SK-N-SH treated with all-trans-retinoic acid at 6 μM for 48 hours (cell line): Measurements from ENCODE around the gene CLCA1.

Experiments
- ATAC-seq: fragments of 200-7000 bp; cut with Tn5 transposase; 3 replicates; pipeline ENCODE4 v1.9.1; 2020; ENCODE audit warnings: mild to moderate bottlenecking, moderate library complexity
- BACH2 ChIP-seq: fragments of 250-450 bp; sonication (Bioruptor Pico); IDR thresholded peaks from 2 replicates; pipeline ENCODE4 v1.9.0; 2021; ENCODE audit warnings: mild to moderate bottlenecking, borderline replicate concordance
- CREB5 ChIP-seq: fragments of 250-450 bp; sonication (Bioruptor Pico); IDR thresholded peaks from 2 replicates; pipeline ENCODE4 v1.5.1; 2020; ENCODE audit warnings: low read depth, mild to moderate bottlenecking, moderate library complexity
- CSDC2 ChIP-seq: fragments of 250-450 bp; sonication (Bioruptor Pico); IDR thresholded peaks from 2 replicates; pipeline ENCODE4 v1.5.0; 2020; ENCODE audit warnings: mild to moderate bottlenecking, moderate library complexity
- ESRRG ChIP-seq: fragments of 250-450 bp; sonication (Bioruptor Pico); IDR thresholded peaks from 2 replicates; pipeline ENCODE4 v1.6.1; 2021; ENCODE audit warnings: mild to moderate bottlenecking
- ISL1 ChIP-seq: fragments of 250-450 bp; sonication (Bioruptor Pico); IDR thresholded peaks from 2 replicates; pipeline ENCODE4 v2.1.2; 2022; ENCODE audit warnings: mild to moderate bottlenecking, moderate library complexity
- OSR1 ChIP-seq: fragments of 250-450 bp; sonication (Bioruptor Pico); IDR thresholded peaks from 2 replicates; pipeline ENCODE4 v1.8.0; 2022; ENCODE audit warnings: moderate library complexity, mild to moderate bottlenecking, inconsistent platforms
- PPARA ChIP-seq: fragments of 250-450 bp; sonication (Bioruptor Pico); IDR thresholded peaks from 2 replicates; pipeline ENCODE4 v1.5.0; 2020; ENCODE audit warnings: mild to moderate bottlenecking, borderline replicate concordance
- RARB ChIP-seq: fragments of 250-450 bp; sonication (Bioruptor Pico); IDR thresholded peaks from 2 replicates; pipeline ENCODE4 v1.8.0; 2021; ENCODE audit warnings: mild to moderate bottlenecking, moderate library complexity
- SNAI2 ChIP-seq: fragments of 250-450 bp; sonication (Bioruptor Pico); IDR thresholded peaks from 2 replicates; pipeline ENCODE4 v1.5.0; 2020; ENCODE audit warnings: mild to moderate bottlenecking, moderate library complexity
- TCF4 ChIP-seq: fragments of 250-450 bp; sonication (Bioruptor Pico); IDR thresholded peaks from 2 replicates; pipeline ENCODE4 v1.8.0; 2021; ENCODE audit warnings: mild to moderate bottlenecking, moderate library complexity, borderline replicate concordance
- TOX ChIP-seq: fragments of 250-450 bp; sonication (Bioruptor Pico); IDR thresholded peaks from 2 replicates; pipeline ENCODE4 v1.8.0; 2021; ENCODE audit warnings: mild to moderate bottlenecking, moderate library complexity, borderline replicate concordance
- ZC3H10 ChIP-seq: fragments of 250-450 bp; sonication (Bioruptor Pico); IDR thresholded peaks from 2 replicates; pipeline ENCODE4 v1.5.1; 2021; ENCODE audit warnings: mild to moderate bottlenecking, moderate library complexity
- ZFP3 ChIP-seq: fragments of 250-450 bp; sonication (Bioruptor Pico); IDR thresholded peaks from 2 replicates; pipeline ENCODE4 v1.5.0; 2020; ENCODE audit warnings: mild to moderate bottlenecking, moderate library complexity
- ZFP30 ChIP-seq: fragments of 450-650 bp; formaldehyde crosslinking; IDR thresholded peaks from 2 replicates; pipeline ENCODE4 v1.5.0; 2022; ENCODE audit warnings: mild to moderate bottlenecking, moderate library complexity
- ZNF565 ChIP-seq: fragments of 450-650 bp; formaldehyde crosslinking; conservative IDR thresholded peaks from 2 replicates; pipeline ENCODE4 v1.5.0; 2020; ENCODE audit warnings: low read depth, mild to moderate bottlenecking, moderate library complexity
- ZNF70 ChIP-seq: fragments of 450-650 bp; formaldehyde crosslinking; IDR thresholded peaks from 2 replicates; pipeline ENCODE4 v1.5.0; 2020; ENCODE audit warnings: mild to moderate bottlenecking, moderate library complexity
- ZNF8 ChIP-seq: fragments of 450-650 bp; formaldehyde crosslinking; IDR thresholded peaks from 2 replicates; pipeline ENCODE4 v1.5.0; 2020; ENCODE audit warnings: mild to moderate bottlenecking, moderate library complexity
- TF ChIP-seq, protein P1 (sequence below): fragments of 250-450 bp; sonication (Bioruptor Pico); IDR thresholded peaks from 2 replicates; pipeline ENCODE4 v1.5.0; 2020; ENCODE audit warnings: mild to moderate bottlenecking, moderate library complexity
- TF ChIP-seq, protein P2 (sequence below): fragments of 250-450 bp; sonication (Bioruptor Pico); IDR thresholded peaks from 2 replicates; pipeline ENCODE4 v1.8.0; 2020; ENCODE audit warnings: mild to moderate bottlenecking, moderate library complexity, borderline replicate concordance
- TF ChIP-seq, protein P3 (sequence below): fragments of 250-450 bp; sonication (Bioruptor Pico); IDR thresholded peaks from 2 replicates; pipeline ENCODE4 v1.5.1; 2021; ENCODE audit warnings: mild to moderate bottlenecking, moderate library complexity

Gene CLCA1

DNA sequence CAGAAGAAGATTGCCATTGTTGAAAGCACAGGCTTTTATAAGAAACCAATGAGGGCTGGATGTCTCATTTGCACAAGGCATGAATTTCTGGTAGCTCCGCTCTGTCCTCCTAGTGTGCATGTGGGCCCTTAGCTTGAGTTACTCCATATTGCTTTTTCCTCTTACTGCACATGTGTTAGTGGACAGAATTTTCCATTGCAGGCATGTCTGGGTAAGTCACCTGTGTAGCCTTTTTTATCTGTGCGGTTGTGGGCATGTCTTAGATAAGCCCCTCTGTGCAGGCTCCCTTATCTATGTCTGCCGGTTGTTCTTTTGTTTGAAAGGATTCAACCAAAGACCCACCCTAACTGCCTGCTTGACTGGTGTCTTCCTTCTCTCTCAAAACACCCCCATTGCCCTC lies 7.2 kb upstream of the CLCA1 start (continued):
- no peak for TF ChIP-seq CSDC2 (CRISPR knock-in tag)

GRCh38 chr1:86464819-86465218 lies 3.9 kb upstream of the CLCA1 start:
- TF ChIP-seq, protein P1, sequence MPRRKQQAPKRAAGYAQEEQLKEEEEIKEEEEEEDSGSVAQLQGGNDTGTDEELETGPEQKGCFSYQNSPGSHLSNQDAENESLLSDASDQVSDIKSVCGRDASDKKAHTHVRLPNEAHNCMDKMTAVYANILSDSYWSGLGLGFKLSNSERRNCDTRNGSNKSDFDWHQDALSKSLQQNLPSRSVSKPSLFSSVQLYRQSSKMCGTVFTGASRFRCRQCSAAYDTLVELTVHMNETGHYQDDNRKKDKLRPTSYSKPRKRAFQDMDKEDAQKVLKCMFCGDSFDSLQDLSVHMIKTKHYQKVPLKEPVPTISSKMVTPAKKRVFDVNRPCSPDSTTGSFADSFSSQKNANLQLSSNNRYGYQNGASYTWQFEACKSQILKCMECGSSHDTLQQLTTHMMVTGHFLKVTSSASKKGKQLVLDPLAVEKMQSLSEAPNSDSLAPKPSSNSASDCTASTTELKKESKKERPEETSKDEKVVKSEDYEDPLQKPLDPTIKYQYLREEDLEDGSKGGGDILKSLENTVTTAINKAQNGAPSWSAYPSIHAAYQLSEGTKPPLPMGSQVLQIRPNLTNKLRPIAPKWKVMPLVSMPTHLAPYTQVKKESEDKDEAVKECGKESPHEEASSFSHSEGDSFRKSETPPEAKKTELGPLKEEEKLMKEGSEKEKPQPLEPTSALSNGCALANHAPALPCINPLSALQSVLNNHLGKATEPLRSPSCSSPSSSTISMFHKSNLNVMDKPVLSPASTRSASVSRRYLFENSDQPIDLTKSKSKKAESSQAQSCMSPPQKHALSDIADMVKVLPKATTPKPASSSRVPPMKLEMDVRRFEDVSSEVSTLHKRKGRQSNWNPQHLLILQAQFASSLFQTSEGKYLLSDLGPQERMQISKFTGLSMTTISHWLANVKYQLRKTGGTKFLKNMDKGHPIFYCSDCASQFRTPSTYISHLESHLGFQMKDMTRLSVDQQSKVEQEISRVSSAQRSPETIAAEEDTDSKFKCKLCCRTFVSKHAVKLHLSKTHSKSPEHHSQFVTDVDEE (CRISPR knock-in tag): no peak
- TF ChIP-seq ESRRG (CRISPR knock-in tag): no peak
- no peak for TF ChIP-seq ZNF8 (CRISPR knock-in tag)
- TF ChIP-seq, protein P2, sequence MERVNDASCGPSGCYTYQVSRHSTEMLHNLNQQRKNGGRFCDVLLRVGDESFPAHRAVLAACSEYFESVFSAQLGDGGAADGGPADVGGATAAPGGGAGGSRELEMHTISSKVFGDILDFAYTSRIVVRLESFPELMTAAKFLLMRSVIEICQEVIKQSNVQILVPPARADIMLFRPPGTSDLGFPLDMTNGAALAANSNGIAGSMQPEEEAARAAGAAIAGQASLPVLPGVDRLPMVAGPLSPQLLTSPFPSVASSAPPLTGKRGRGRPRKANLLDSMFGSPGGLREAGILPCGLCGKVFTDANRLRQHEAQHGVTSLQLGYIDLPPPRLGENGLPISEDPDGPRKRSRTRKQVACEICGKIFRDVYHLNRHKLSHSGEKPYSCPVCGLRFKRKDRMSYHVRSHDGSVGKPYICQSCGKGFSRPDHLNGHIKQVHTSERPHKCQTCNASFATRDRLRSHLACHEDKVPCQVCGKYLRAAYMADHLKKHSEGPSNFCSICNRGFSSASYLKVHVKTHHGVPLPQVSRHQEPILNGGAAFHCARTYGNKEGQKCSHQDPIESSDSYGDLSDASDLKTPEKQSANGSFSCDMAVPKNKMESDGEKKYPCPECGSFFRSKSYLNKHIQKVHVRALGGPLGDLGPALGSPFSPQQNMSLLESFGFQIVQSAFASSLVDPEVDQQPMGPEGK (CRISPR knock-in tag): no peak
- no peak for TF ChIP-seq ZNF565 (CRISPR knock-in tag)
- TF ChIP-seq CREB5: no peak
- TF ChIP-seq ISL1: no peak
- no peak for TF ChIP-seq RARB (CRISPR knock-in tag)
- TF ChIP-seq CSDC2 (CRISPR knock-in tag): no peak
- TF ChIP-seq ZC3H10 (CRISPR knock-in tag): no peak
- TF ChIP-seq, protein P3, sequence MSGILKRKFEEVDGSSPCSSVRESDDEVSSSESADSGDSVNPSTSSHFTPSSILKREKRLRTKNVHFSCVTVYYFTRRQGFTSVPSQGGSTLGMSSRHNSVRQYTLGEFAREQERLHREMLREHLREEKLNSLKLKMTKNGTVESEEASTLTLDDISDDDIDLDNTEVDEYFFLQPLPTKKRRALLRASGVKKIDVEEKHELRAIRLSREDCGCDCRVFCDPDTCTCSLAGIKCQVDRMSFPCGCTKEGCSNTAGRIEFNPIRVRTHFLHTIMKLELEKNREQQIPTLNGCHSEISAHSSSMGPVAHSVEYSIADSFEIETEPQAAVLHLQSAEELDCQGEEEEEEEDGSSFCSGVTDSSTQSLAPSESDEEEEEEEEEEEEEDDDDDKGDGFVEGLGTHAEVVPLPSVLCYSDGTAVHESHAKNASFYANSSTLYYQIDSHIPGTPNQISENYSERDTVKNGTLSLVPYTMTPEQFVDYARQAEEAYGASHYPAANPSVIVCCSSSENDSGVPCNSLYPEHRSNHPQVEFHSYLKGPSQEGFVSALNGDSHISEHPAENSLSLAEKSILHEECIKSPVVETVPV: no peak
- no peak for TF ChIP-seq ZNF70 (CRISPR knock-in tag)
- no peak for TF ChIP-seq ZFP30 (CRISPR knock-in tag)
- no peak for ATAC-seq

GRCh38 chr1:86466109-86466844 lies 2.5 kb upstream of the CLCA1 start:
- no peak for TF ChIP-seq ZFP3 (CRISPR knock-in tag)
- no peak for ATAC-seq

DNA sequence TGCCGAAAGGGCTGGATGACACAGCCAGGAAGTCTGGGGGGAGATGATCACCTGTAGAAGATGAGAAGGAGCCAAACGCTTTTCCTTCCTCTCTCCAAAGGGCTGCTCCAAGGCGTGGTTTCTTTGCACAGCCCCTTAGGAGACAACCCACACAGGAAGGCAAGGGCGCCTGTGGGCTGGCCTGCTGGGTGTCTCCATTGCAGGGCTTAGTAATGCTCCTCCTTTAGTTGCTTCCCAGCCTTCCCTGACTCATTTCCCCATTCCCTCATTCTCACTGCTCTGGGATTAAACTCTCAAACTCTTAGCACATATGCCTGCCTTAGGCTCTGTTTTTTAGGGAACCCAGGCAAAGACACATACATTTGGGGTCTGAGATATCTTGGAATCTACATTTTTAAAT lies 1.7 kb upstream of the CLCA1 start:
- no peak for ATAC-seq
- TF ChIP-seq CREB5 (no peak), TCF4 (CRISPR knock-in tag) (no peak), BACH2 (CRISPR knock-in tag) (no peak), TOX (no peak), PPARA (CRISPR knock-in tag) (no peak), ZNF565 (CRISPR knock-in tag) (no peak), CSDC2 (CRISPR knock-in tag) (no peak), RARB (CRISPR knock-in tag) (no peak), SNAI2 (CRISPR knock-in tag) (no peak), OSR1 (CRISPR knock-in tag) (no peak), ZNF8 (CRISPR knock-in tag) (no peak), ISL1 (no peak), ZC3H10 (CRISPR knock-in tag) (no peak)
- TF ChIP-seq, protein P2 (CRISPR knock-in tag): no peak
- TF ChIP-seq, protein P3: no peak
- TF ChIP-seq, protein P1 (CRISPR knock-in tag): no peak
